GM12878 (cell line): ENCODE results near the gene MYG1. TPM values are rescaled to one million over a fixed set of nuclear protein-coding genes. Genes with fewer than 3 reads are reported as not detected.

Source experiments
- BACH1 ChIP-seq: fragments of 450-650 bp; IDR thresholded peaks from 2 replicates; pipeline ENCODE4 v1.6.1; 2017; ENCODE audit warnings: mild to moderate bottlenecking, borderline replicate concordance
- BRCA1 ChIP-seq: IDR thresholded peaks from 2 replicates; pipeline ENCODE4 v1.6.1; 2011; ENCODE audit warnings: low read depth, low read length, improper control_type of control experiment
- EED ChIP-seq: sonication (generic); IDR thresholded peaks from 2 replicates; pipeline ENCODE4 v1.6.1; 2016; ENCODE audit warnings: antibody characterized with exemption, low read depth
- GATAD2B ChIP-seq: fragments of 450-650 bp; conservative IDR thresholded peaks from 2 replicates; pipeline ENCODE4 v1.6.1; 2017; ENCODE audit warnings: low read depth, mild to moderate bottlenecking, moderate library complexity
- MEF2A ChIP-seq: IDR thresholded peaks from 2 replicates; pipeline ENCODE4 v1.6.1; 2011; ENCODE audit warnings: low read depth, mild to moderate bottlenecking, low read length, moderate library complexity; ENCODE audit not compliant: insufficient read depth
- MLLT1 ChIP-seq: fragments of 450-650 bp; IDR thresholded peaks from 2 replicates; pipeline ENCODE4 v1.6.1; 2016; ENCODE audit warnings: mild to moderate bottlenecking
- NKRF ChIP-seq: fragments of 450-650 bp; conservative IDR thresholded peaks from 2 replicates; pipeline ENCODE4 v1.6.1; 2017; ENCODE audit warnings: mild to moderate bottlenecking, moderate library complexity
- NR2C1 ChIP-seq: fragments of 450-650 bp; IDR thresholded peaks from 2 replicates; pipeline ENCODE4 v1.6.1; 2017; ENCODE audit warnings: antibody characterized with exemption, mild to moderate bottlenecking, moderate library complexity
- PBX3 ChIP-seq: IDR thresholded peaks from 2 replicates; pipeline ENCODE4 v1.6.1; 2011; ENCODE audit warnings: mild to moderate bottlenecking, low read depth, low read length, moderate library complexity; ENCODE audit not compliant: insufficient replicate concordance
- PKNOX1 ChIP-seq: fragments of 450-650 bp; IDR thresholded peaks from 2 replicates; pipeline ENCODE4 v1.6.1; 2016; ENCODE audit warnings: mild to moderate bottlenecking
- RCOR1 ChIP-seq: conservative IDR thresholded peaks from 2 replicates; pipeline ENCODE4 v1.6.1; 2012; ENCODE audit warnings: low read depth, low read length, improper control_type of control experiment
- REST ChIP-seq: IDR thresholded peaks from 2 replicates; pipeline ENCODE4 v1.6.1; 2012; ENCODE audit warnings: mild to moderate bottlenecking, low read depth, low read length
- TCF12 ChIP-seq: IDR thresholded peaks from 2 replicates; pipeline ENCODE4 v1.6.1; 2011; ENCODE audit warnings: low read depth, mild to moderate bottlenecking, low read length
- WRNIP1 ChIP-seq: IDR thresholded peaks from 2 replicates; pipeline ENCODE4 v1.6.1; 2011; ENCODE audit warnings: low read depth, low read length, improper control_type of control experiment, borderline replicate concordance
- ZBTB4 ChIP-seq: fragments of 450-650 bp; formaldehyde crosslinking; IDR thresholded peaks from 2 replicates; pipeline ENCODE4 v1.4.0; 2022; ENCODE audit warnings: mild to moderate bottlenecking, moderate library complexity
- polyA plus RNA-seq, 11 experiments: library from polyadenylated mRNA; depleted of rRNA in 4 of 11; unstranded in 6 of 11; stranded (reverse) in 5 of 11; fragments of >200 nt; fragmentation: Nextera tagmentation in 4 of 11; fragmentation: Illumina TruSeq in 1 of 11; extraction: Ambion mirVana in 4 of 11; extraction: Trizol in 1 of 11; gene quantifications; 1 replicate in 1 of 11; 2 replicates in 10 of 11; pipeline versions ENCODE4 v1.2.1 to v1.2.3, GENCODE V29; 2011 to 2016; ENCODE audit warnings: inconsistent platforms in 2 of 11, missing spikeins in 2 of 11, low read depth in 1 of 11
- total RNA-seq, 4 experiments: library from RNA; depleted of rRNA in 3 of 4; stranded (reverse); fragments of >200 nt in 3 of 4; fragmentation: Illumina TruSeq in 1 of 4; extraction: Trizol in 1 of 4; gene quantifications; 2 replicates each; pipeline versions ENCODE4 v1.2.1 to v1.2.3, GENCODE V29; 2013 to 2021

Gene MYG1
- total and polyA plus RNA-seq, 10 of the 15 experiments (the other 5 are each of a cell fraction or from before 2014, with no cell fraction given) = 20.7 to 81.0 (median 49.4) TPM

- TF ChIP-seq ZBTB4 (CRISPR knock-in tag) (no peak), REST (no peak), NKRF (peak; percentile 86), WRNIP1 (peak; percentile 74; the same call in 1 of the 2 replicates), BRCA1 (no peak), MEF2A (0 out of 2 replicates have a peak, but pooled peaks have one; percentile 37), RCOR1 (no peak), MLLT1 (peak; percentile 68; the same call in 1 of the 2 replicates), EED (no peak), NR2C1 (peak; percentile 89), PBX3 (no peak), TCF12 (0 out of 2 replicates have a peak, but pooled peaks have one; percentile 4), GATAD2B (no peak), PKNOX1 (peak; percentile 16; the same call in 1 of the 2 replicates), BACH1 (0 out of 2 replicates have a peak, but pooled peaks have one; percentile 10)
Measured at GRCh38 chr12:53295070-53295890, 4.2 kb upstream of the MYG1 start, which contains the start of gene PFDN5 (continued).
